Heart right ventricle (tissue), 16 donors: ENCODE results near the gene BICDL2. TPM values are rescaled to one million over a fixed set of nuclear protein-coding genes. Genes with fewer than 3 reads are reported as not detected.
"Not testable (repeated sequence)": the region's sequence is repeated elsewhere in the genome, so short reads cannot be mapped to it uniquely, and the experiment has no call there.

Experiments used
- ATAC-seq, 8 donors: fragments of 200-7000 bp; cut with Tn5 transposase; one replicate each; pipeline ENCODE4 v1.9.1; 2020; ENCODE audit warnings: mild to moderate bottlenecking in 8 of 8, moderate library complexity in 8 of 8, moderate number of reproducible peaks in 1 of 8
- DNase-seq, 2 donors: peaks; one replicate each; pipeline ENCODE4 v3.0.0-alpha.2; 2020
- H3K27ac ChIP-seq, 10 donors: fragments of 200-600 bp; sonication (generic) in 2 of 10; one replicate each; pipeline versions ENCODE4 v1.5.0 to v1.8.0; 2020 to 2022; ENCODE audit warnings: mild to moderate bottlenecking in 3 of 10
- H3K27me3 ChIP-seq, 7 donors: fragments of 200-600 bp; one replicate each; pipeline ENCODE4 v1.8.0; 2021 to 2022; ENCODE audit warnings: mild to moderate bottlenecking in 2 of 7
- H3K36me3 ChIP-seq, 9 donors: fragments of 200-600 bp; sonication (generic) in 1 of 9; one replicate each; pipeline versions ENCODE4 v1.5.0 to v1.8.0; 2020 to 2022; ENCODE audit warnings: mild to moderate bottlenecking in 2 of 9
- H3K4me1 ChIP-seq, 9 donors: fragments of 200-600 bp; sonication (generic) in 1 of 9; one replicate each; pipeline versions ENCODE4 v1.5.0 to v1.8.0; 2020 to 2022; ENCODE audit warnings: mild to moderate bottlenecking in 4 of 9
- H3K4me3 ChIP-seq, 10 donors: fragments of 200-600 bp; sonication (generic) in 2 of 10; one replicate each; pipeline versions ENCODE4 v1.5.0 to v1.8.0; 2020 to 2022; ENCODE audit warnings: mild to moderate bottlenecking in 7 of 10, moderate library complexity in 2 of 10
- H3K9me3 ChIP-seq, 11 donors: fragments of 200-600 bp in 10 of 11; sonication (generic) in 2 of 11; one replicate each; pipeline versions ENCODE4 v1.5.0 to v1.8.0; 2013 to 2022; ENCODE audit warnings: mild to moderate bottlenecking in 2 of 11, control low read depth in 1 of 11, moderate library complexity in 1 of 11
- CTCF ChIP-seq, 9 donors: fragments of 200-600 bp; sonication (generic) in 2 of 9; IDR thresholded peaks; one replicate each; pipeline versions ENCODE4 v1.5.0 to v1.8.0; 2021 to 2022; ENCODE audit warnings: antibody characterized with exemption in 9 of 9, mild to moderate bottlenecking in 5 of 9, moderate library complexity in 1 of 9
- WGBS, 2 donors: extraction: QIAGEN DNeasy Blood & Tissue Kit; methylation state at CpG; one replicate each; pipeline ENCODE4 v1.1.7; 2013; ENCODE audit warnings: inconsistent platforms in 1 of 2; 5-methylcytosine and 5-hydroxymethylcytosine counted together
- intact Hi-C, 10 donors: fragments of 100-400 bp; cut with DNase I; formaldehyde crosslinking; loops; one replicate each; pipeline versions ENCODE4 v1.11.1 to v1.14.2; 2022
- polyA plus RNA-seq, 2 donors: library from polyadenylated mRNA; stranded (reverse); fragments of 200-250 nt; gene quantifications; one replicate each; pipeline ENCODE4 v1.2.3, GENCODE V29; 2013
- total RNA-seq, 10 donors: library from RNA; stranded (reverse); fragmentation: NEBNext Ultra II Directional in 3 of 10; extraction: Animal tissue kit (Norgen Biotek cat#: 25700) in 3 of 10; gene quantifications; one replicate each; pipeline versions ENCODE4 v1.2.1 to v1.2.4, GENCODE V29; 2021 to 2023
- donor health status: Arrhythmogenic right ventricular cardiomyopathy.
- donor health status: ischemic (EF 13 %, LVEDD 7.1; RV severe dilation, severe dysfunction).
- donor health status: healthy with polysubstance abuse.
- donor health status: DM: no; HTN: yes; CAD: no.
- donor health status: DM: no; HTN: no; CAD: no.
- donor health status: ischemic (EF 25% LVEDD 6.9; RV normal size, moderate dysfunction).
- donor health status: ischemic (EF 25% LVEDD 5.7; RV mildly dilated, moderate dysfunction).
- donor health status: healthy.
- donor health status: DM: yes; HTN: yes; CAD: no.
- donor health status: Ischemic cardiomyopathy.
- donor health status: ischemic (EF 35%, LVEDD 5.7; RV mildly dilated, moderate dysfunction).
- donor health status: nonischemic (EF 11% LVEDD 7.7; RV severe dilation, severe dysfunction).
- donor health status: DM: yes; HTN: yes; CAD: no.
- donor health status: PGD.
- donor health status: ischemic (EF 29% LVEDD 5.4; RV normal size, mild dysfunction).
- donor health status: nonischemic (EF 23%, LVEDD 6.1; RV moderate dilation, normal function).

Gene BICDL2
- total and polyA plus RNA-seq, 12 donors, result 0.04 TPM; not detected in 11

GRCh38 chr16:3075523-3075915 lies 38.8 kb upstream of the BICDL2 start:
- DNase-seq (peak in 1 of 2 donors; percentile 67), ATAC-seq (peak; percentile 23 to 91 (median 60))
- intact Hi-C loops, result no loop called here
- Histone ChIP-seq H3K36me3 (peaks cover 0 to 29% (median 0%) of the 10 kb centered on the region in 9 donors), H3K9me3 (no peaks in the 10 kb centered on the region), H3K27ac (peak overlapping the region in 3 of 10 donors; percentile 13 to 87 (median 50)), H3K4me1 (peaks cover 0 to 20% (median 2%) of the 10 kb centered on the region in 9 donors), H3K4me3 (no peak overlapping the region), H3K27me3 (no peaks in the 10 kb centered on the region)
- WGBS, 2 donors, result 23 to 34% methylated on average over 10 of the region's 10 CpGs
- TF ChIP-seq CTCF (IDR thresholded peaks at IDR 0.05), result no peak

GRCh38 chr16:3074860-3075522 lies 38.2 kb upstream of the BICDL2 start:
- intact Hi-C loops, result no loop called here
- peaks cover 0 to 27% (median 0%) of the 10 kb centered on the region in 9 donors for H3K36me3 ChIP-seq
- no peak for TF ChIP-seq CTCF (IDR thresholded peaks at IDR 0.05)
- H3K4me3 ChIP-seq, result no peak overlapping the region
- H3K4me1 ChIP-seq, result peaks cover 0 to 20% (median 2%) of the 10 kb centered on the region in 9 donors
- peak in 7 of 8 donors; percentile 12 to 54 (median 39) for ATAC-seq
- no peaks in the 10 kb centered on the region for H3K27me3 ChIP-seq
- DNase-seq, result no peak
- H3K27ac ChIP-seq, result peak overlapping the region in 3 of 10 donors; percentile 13 to 87 (median 50)
- WGBS, 2 donors, result 60 to 78% methylated on average over 9 of the region's 9 CpGs
- no peaks in the 10 kb centered on the region for H3K9me3 ChIP-seq

- DNase-seq, result no peak
- H3K27ac ChIP-seq, result peak overlapping the region in 1 of 10 donors; percentile 87
- no peak for TF ChIP-seq CTCF (IDR thresholded peaks at IDR 0.05)
Observed at GRCh38 chr16:3073448-3073847, 36.7 kb upstream of the BICDL2 start.

GRCh38 chr16:3072576-3073263 lies 36.0 kb upstream of the BICDL2 start:
- WGBS, 2 donors, result 55 to 66% methylated on average over 14 to 15 of the region's 18 CpGs
- H3K9me3 ChIP-seq, DNase-seq, intact Hi-C loops, H3K27me3 ChIP-seq, H3K4me3 ChIP-seq: not testable (repeated sequence)
- Histone ChIP-seq H3K4me1 (peaks cover 0 to 28% (median 5%) of the 10 kb centered on the region in 9 donors), H3K36me3 (peaks cover 0 to 30% (median 4%) of the 10 kb centered on the region in 9 donors), H3K27ac (peak overlapping the region in 1 of 10 donors; percentile 87)
- peak in 2 of 9 donors; percentile 14 to 30 for TF ChIP-seq CTCF (IDR thresholded peaks at IDR 0.05)
- peak in 3 of 8 donors; percentile 2 to 38 (median 35) for ATAC-seq

More at GRCh38 chr16:3073448-3073847, 36.7 kb upstream of the BICDL2 start:
- Histone ChIP-seq H3K36me3 (peaks cover 0 to 30% (median 4%) of the 10 kb centered on the region in 9 donors), H3K9me3 (no peaks in the 10 kb centered on the region), H3K4me3 (no peak overlapping the region), H3K4me1 (peaks cover 0 to 21% (median 2%) of the 10 kb centered on the region in 9 donors), H3K27me3 (no peaks in the 10 kb centered on the region)
- WGBS, 2 donors, result 91 to 93% methylated on average over 7 of the region's 7 CpGs
- intact Hi-C loops, result no loop called here
- no peak for ATAC-seq

- peak in 1 of 8 donors; percentile 15 for ATAC-seq
- peaks cover 0 to 30% (median 0%) of the 10 kb centered on the region in 9 donors for H3K36me3 ChIP-seq
- H3K4me3 ChIP-seq, DNase-seq, intact Hi-C loops, H3K27me3 ChIP-seq, H3K27ac ChIP-seq, H3K9me3 ChIP-seq: not testable (repeated sequence)
- peaks cover 0 to 33% (median 9%) of the 10 kb centered on the region in 9 donors for H3K4me1 ChIP-seq
- 71 to 73% methylated on average over 3 of the region's 4 CpGs for WGBS, 2 donors
Observed at GRCh38 chr16:3072148-3072547, 35.4 kb upstream of the BICDL2 start.
